Measurements from ENCODE around the gene MTFR2. TPM values are rescaled to one million over a fixed set of nuclear protein-coding genes. Genes with fewer than 3 reads are reported as not detected.

Gene MTFR2
- total RNA-seq, 1 donor = 4.3 TPM

DNA sequence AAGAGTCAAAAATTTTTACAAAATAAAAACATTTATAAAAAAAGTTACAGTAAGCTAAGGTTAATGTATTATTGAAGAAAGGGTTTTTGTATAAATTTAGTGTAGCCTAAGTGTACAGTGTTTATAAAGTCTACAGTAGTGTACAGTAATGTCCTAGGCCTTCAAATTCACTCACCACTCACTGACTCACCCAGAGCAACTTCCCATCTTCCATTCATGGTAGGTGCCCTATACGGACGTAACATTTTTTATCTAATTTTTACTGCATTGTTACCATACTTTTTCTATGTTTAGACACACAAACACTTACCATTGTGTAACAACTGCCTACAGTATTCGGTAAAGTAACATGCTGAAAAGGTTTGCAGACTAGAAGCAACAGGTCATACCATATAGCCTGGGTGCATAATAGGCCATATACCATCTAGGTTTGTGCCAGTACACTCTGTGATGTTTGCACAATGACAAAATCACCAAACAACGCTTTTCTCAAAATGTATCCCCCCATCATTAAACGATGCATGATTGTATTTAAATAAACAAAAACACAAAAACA lies 6.0 kb downstream of the MTFR2 start:
- H3K4me3 ChIP-seq (ENCODE audit: low read depth, low read length) = no peak overlapping the region
- TF ChIP-seq, protein P1, sequence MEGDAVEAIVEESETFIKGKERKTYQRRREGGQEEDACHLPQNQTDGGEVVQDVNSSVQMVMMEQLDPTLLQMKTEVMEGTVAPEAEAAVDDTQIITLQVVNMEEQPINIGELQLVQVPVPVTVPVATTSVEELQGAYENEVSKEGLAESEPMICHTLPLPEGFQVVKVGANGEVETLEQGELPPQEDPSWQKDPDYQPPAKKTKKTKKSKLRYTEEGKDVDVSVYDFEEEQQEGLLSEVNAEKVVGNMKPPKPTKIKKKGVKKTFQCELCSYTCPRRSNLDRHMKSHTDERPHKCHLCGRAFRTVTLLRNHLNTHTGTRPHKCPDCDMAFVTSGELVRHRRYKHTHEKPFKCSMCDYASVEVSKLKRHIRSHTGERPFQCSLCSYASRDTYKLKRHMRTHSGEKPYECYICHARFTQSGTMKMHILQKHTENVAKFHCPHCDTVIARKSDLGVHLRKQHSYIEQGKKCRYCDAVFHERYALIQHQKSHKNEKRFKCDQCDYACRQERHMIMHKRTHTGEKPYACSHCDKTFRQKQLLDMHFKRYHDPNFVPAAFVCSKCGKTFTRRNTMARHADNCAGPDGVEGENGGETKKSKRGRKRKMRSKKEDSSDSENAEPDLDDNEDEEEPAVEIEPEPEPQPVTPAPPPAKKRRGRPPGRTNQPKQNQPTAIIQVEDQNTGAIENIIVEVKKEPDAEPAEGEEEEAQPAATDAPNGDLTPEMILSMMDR (IDR thresholded peaks at IDR 0.05; ENCODE audit: insufficient read depth, low read depth, low read length) = no peak
- DNase-seq (ENCODE audit: low read depth) = no peak

DNA sequence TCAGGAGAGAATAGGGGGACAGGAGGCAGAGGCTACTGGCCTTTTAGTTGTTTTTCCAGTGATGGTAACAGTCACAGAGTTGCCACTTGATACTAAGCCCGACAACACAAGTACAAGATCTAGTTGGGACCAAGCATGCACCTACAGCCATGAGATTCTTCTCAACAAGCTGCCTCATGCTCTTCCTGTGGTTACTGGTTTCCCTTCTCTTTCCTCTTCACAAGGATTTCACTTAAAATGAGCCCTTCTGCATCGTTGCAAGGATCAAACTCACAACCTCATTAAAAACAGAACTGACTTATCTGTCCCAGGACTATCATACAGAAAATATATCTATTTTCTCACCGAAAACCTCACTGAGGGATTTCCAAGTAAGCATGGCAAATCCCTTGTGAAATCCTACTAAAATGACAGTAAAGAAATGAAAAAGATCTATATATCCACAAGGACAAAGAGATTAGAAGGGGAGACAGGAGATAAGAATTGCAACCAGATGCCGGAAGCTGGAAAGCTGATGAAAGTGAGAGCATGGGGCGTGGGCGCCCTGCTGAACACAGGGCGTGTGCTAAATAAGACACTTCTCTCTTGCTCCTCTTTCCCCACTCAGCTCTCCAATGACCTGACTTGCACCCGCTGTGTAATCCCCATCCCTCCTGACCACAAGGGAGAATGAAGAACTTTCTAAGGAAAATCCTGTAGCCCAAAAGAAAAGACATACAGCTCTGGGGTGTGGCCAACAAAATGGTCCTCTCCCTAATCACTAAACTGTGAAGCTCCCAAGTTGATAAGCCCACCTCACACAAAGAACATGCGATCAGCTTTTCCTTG lies 13.4 kb downstream of the MTFR2 start:
- no peak overlapping the region for H3K4me3 ChIP-seq (ENCODE audit: low read depth, low read length)
- TF ChIP-seq, protein P1 (IDR thresholded peaks at IDR 0.05; ENCODE audit: insufficient read depth, low read depth, low read length) = no peak
- peak; percentile 85 for DNase-seq (ENCODE audit: low read depth)

DNA sequence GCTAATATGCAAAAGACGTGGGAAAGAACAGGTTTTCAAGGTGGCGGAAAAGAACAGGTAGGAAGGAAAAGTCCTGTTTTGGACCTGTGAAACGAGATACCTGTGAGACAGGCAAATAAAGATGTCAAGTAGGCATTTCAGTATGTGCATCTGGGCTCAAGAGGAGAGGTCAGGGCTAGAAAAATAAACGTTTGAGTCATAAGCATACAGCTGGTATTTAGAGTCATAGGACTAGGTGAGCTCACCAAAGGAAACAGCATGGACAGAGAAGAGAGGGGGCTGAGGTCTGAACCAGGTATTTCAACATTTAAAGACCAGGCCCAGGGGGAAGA lies 14.9 kb downstream of the MTFR2 start:
- peak; percentile 64 for DNase-seq (ENCODE audit: low read depth)
- TF ChIP-seq, protein P1 (IDR thresholded peaks at IDR 0.05; ENCODE audit: insufficient read depth, low read depth, low read length) = no peak
- H3K4me3 ChIP-seq (ENCODE audit: low read depth, low read length) = no peak overlapping the region

DNA sequence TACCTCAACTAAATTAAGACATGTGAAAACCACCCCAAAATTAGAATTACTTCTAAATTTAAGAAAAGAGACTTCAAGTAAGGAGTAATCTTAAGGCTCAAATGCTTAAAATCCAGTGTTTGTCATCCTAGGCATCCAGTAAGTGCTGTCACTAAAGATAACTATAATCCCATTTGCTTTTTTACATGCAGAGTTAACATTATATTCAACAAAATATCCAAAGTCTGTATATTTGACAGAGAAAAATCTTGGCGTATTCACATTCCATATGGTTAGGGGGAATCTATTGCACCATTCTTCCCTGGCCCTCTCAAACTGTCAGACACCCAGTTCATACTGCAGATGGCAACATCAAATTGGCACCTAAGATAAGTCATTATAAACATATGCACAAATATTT lies 17.4 kb downstream of the MTFR2 start:
- H3K4me3 ChIP-seq (ENCODE audit: low read depth, low read length) = no peak overlapping the region
- DNase-seq (ENCODE audit: low read depth) = no peak
- TF ChIP-seq, protein P1 (IDR thresholded peaks at IDR 0.05; ENCODE audit: insufficient read depth, low read depth, low read length) = no peak

DNA sequence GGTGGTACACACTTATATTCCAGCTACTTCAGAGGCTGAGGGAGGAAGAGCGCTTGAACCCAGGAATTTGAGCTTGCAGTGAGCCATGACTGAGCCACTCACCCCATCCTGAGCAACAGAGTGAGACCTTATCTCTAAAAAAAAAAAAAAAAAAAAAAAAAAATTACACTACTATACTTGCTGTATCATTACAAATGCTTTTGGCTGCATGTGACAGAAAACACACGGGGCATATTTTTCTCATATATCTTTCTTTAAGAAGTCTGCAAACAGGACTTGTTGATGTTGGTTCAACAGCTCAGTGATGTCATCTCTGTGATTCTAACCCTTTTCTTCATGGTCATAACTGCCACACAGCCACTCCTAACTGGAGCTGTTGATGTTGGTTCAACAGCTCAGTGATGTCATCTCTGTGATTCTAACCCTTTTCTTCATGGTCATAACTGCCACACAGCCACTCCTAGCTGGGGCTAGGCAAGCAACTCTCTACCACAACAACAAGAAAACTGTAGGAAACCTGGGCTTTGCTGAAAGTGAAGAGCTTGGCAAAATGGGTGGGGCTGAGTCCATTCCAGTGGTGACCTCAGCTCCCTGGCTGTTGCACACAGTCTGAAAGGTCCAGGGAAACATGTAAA lies 19.8 kb downstream of the MTFR2 start:
- no peak overlapping the region for H3K4me3 ChIP-seq (ENCODE audit: low read depth, low read length)
- peak; percentile 33 for DNase-seq (ENCODE audit: low read depth)
- TF ChIP-seq, protein P1 (IDR thresholded peaks at IDR 0.05; ENCODE audit: insufficient read depth, low read depth, low read length) = no peak

DNA sequence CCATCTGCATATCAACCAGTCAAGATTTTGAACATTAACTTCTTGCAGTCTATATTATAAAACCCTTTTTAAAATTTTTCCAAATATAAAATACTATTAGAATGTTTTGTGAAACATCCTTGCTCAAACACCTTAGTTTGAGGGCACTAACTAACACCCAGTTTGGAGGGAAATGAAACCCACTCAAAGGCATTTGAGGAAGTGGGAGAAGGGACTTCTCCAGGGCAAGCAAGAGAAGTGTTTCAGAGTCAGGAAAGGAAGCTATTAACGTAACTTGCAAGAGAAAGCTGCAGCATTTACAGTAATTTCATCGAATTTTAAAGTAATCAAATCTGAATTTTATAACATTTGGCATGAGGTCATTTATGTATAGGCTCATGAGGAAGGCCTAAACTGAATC lies 21.3 kb downstream of the MTFR2 start:
- no peak for DNase-seq (ENCODE audit: low read depth)
- H3K4me3 ChIP-seq (ENCODE audit: low read depth, low read length) = no peak overlapping the region
- TF ChIP-seq, protein P1 (IDR thresholded peaks at IDR 0.05; ENCODE audit: insufficient read depth, low read depth, low read length) = no peak
